ENCODE measurements around the gene SHF.
A peak's percentile ranks its signal among the peaks of the same experiment; 100 is the strongest.
"Not testable (repeated sequence)": the region's sequence is repeated elsewhere in the genome, so short reads cannot be mapped to it uniquely, and the experiment has no call there.

The SHF gene, protein sequence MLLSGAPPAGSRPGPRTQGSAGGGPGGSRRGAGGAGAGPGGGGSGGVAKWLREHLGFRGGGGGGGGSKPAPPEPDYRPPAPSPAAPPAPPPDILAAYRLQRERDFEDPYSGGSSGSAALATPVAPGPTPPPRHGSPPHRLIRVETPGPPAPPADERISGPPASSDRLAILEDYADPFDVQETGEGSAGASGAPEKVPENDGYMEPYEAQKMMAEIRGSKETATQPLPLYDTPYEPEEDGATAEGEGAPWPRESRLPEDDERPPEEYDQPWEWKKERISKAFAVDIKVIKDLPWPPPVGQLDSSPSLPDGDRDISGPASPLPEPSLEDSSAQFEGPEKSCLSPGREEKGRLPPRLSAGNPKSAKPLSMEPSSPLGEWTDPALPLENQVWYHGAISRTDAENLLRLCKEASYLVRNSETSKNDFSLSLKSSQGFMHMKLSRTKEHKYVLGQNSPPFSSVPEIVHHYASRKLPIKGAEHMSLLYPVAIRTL

DNA sequence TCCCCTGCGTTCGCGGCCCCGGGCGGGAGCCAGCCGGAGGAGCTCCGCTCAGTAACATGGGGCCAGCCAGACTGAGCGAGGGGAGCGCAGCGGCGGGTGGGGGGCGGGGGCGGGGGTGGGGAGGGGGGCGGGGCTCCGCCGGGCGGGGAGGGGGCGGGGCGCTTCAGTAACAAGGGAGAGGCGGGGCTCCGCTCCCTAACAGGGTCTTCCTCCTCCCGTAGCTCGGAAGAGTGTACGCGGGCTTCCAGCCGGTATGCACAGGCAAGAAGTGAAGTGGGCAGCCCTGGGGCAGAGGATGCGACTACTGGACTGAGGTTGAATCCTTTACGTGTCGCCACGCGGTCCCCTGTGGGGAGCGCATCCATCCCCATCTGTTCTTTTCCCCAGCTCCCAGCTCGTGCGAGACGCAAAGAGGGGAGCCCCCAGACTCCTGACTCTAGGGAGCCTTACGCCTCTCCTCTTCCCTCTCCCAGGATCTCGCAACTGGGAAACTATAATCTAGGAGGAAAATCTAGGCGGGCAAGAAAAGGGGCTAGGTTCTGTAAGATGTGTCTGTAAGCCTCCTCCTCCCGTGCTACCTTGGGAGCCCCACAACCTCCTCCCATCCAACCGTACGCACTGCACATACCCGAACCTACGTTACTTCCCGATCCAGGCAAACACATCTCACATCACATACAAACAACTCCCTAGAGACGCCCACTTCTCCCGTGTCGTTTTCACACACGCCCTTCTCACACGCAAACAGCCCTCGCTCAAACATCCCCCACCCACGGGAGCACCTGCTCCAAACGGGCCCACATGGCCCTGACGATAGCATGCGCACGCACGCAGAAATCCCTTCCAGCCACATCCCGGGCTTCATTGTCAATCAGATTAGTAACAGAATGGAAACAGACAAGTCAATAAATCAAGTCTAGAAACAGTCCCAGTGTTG is at the start of gene SHF:
TSS of gene SHF (minus strand) at position 73 of the 937 bp plus-strand sequence. CDS start at position 58, 15 bp downstream.
- H3K4me1 Mint-ChIP-seq = peaks cover 52% of the 10 kb centered on the region

DNA sequence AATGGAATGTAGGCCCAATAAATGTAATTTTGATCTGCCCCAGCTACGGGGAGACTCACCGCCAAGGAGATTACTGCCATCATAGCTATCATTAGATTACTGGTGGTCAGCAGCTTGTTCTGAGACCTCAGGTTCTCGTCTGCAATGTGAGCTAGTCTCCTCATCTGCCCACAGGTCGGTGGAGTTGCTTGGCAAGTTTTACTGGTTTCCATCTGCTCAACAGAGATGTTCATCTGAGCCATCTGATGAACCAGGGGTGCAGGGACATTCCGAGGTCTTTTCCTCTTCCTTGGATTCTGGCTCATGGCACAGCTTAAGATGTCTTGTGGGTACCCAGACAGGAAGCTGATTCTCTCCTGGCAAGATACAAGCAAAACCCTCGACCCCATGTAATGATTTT is 49.0 kb upstream of the SHF start:
- peaks cover 38% of the 10 kb centered on the region for H3K9me3 Mint-ChIP-seq
- H3K4me3 Mint-ChIP-seq; H3K36me3 Mint-ChIP-seq; H3K27ac Mint-ChIP-seq; DNase-seq (ENCODE audit: low spot score in 2 of 2); ATAC-seq; H3K4me1 Mint-ChIP-seq: not testable (repeated sequence)

More for the DNA sequence above, at the start of gene SHF:
- Mint-ChIP-seq H3K9me3 (no peaks in the 10 kb centered on the region), H3K27ac (peak within 1 kb of the TSS; percentile 97), H3K4me3 (peak within 1 kb of the TSS; percentile 88), H3K36me3 (peaks cover 21% of the 10 kb centered on the region)
- peak; percentile 82 for ATAC-seq
- DNase-seq (ENCODE audit: low spot score in 2 of 2) = peak; percentile 37 to 73

DNA sequence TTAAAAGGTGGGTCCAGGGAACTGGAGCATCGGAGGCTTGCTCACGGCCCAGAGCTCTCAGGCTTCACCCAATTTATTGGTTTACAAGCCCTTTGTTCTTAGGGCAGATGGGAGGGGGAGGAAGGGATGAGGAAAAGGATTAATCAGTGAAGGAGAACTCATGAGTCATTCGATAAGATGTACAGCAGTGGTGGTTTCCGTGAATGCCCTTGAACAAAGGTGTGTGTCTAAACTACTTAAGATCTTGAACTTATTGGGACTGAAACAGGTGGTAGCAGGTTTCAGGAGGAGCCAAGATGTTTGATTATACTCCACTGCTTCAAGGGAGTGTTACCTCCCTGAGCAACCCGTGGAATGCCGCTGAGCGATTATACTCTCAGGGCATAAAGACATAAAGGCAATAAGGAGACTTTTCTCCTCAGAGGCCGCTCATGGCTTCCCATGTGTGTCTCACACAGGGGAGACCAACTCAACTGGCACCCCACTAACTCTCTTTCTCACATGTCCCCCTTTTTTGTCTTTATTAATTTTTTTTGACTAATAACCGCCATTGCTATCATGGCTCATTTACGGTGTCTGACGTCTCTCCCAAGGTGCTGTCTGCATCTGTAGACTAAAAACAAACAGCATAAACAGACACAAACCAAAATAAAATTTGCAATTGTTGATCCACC is 46.9 kb upstream of the SHF start:
- DNase-seq (ENCODE audit: low spot score in 2 of 2) (no peak), ATAC-seq (no peak)
- no peak overlapping the region for H3K27ac Mint-ChIP-seq
- H3K36me3 Mint-ChIP-seq = no peaks in the 10 kb centered on the region
- H3K9me3 Mint-ChIP-seq = peaks cover 32% of the 10 kb centered on the region
- H3K4me1 Mint-ChIP-seq = no peaks in the 10 kb centered on the region
- no peak overlapping the region for H3K4me3 Mint-ChIP-seq

DNA sequence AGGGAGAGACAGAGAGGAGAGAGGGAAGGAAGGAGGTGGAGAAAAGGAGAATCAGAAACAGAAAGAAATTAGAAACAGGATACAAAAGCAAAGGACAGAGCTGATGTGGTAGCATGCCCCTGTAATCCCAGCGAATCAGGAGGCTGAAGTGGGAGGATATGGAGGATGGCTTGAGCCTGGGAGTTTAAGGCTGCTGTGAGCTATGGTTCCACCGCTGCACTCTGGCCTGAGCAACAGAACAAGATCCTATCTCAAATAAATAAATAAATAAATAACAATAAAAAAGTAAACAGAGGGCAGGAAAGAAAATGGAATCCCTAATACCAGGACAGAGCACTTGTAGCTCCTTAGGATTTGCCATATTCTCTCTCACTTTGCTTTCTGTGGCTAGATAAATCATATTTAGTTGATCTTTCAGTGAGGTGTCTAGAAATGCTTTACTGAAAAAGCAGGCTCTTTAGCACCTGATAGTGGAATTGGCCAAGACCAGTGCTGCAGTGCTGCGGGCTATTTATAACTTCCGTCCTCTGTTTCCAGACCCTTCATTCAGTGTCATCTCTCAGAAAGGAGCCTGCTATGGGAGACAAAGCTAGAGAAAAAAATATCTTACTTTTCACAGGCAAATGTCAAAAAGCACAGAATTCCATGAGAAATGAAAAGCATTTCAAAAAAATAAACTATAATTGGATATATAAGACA is 44.2 kb upstream of the SHF start:
- Mint-ChIP-seq H3K27ac (no peak overlapping the region), H3K9me3 (peaks cover 18% of the 10 kb centered on the region), H3K36me3 (no peaks in the 10 kb centered on the region), H3K4me1 (no peaks in the 10 kb centered on the region), H3K4me3 (no peak overlapping the region)
- ATAC-seq (no peak), DNase-seq (ENCODE audit: low spot score in 2 of 2) (no peak)

DNA sequence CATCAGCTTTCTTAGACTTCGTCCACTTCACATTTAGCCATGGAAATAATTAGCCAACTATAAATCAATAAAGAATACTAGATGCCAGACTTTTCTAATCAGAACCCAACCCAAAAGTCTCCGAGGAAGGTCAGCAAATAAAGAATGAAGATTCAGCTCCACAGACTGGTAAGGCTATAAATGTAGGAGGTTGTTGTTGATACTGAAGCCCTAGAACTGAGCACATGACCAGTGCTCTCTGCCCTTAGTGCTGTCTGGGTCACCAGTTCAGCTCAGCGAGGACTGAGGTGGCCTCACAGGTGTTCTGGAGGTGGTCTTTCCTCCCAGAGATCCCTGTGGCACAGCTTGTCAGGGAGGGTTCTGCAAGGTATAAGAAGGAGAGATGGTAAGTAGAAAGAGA is 43.4 kb upstream of the SHF start:
- no peak for ATAC-seq
- H3K36me3 Mint-ChIP-seq = no peaks in the 10 kb centered on the region
- no peaks in the 10 kb centered on the region for H3K4me1 Mint-ChIP-seq
- H3K27ac Mint-ChIP-seq = no peak overlapping the region
- no peak for DNase-seq (ENCODE audit: low spot score in 2 of 2)
- no peak overlapping the region for H3K4me3 Mint-ChIP-seq
- H3K9me3 Mint-ChIP-seq = peaks cover 16% of the 10 kb centered on the region

DNA sequence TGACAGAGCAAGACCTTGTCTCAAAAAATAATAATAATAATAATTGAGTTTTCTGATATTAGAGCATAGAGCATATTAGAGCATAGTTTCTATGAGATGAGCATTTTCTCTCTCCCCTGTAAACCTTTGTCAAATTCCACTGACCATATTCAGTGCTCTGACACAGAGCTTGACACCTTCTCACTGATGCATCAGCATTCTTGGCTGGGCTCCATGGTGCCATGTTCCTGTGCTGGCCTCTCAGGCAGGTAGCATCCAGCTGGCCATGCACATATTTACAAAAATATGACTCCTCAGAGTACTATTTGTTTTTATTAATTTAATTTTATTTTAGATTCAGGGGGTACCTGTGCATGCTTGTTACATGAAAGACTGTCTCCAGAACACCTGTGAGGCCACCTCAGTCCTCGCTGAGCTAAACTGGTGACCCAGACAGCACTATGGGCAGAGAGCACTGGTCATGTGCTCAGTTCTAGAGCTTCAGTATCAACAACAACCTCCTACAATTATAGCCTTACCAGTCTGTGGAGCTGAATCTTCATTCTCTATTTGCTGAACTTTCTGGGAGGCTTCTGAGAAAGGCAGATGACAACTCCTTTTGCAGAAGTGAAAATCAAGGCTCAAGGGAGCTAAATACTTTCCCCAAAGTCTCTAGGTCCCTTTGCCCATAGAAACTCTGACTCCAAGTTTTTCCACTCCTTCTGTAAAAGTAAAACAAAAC is 42.6 kb upstream of the SHF start:
- DNase-seq (ENCODE audit: low spot score in 2 of 2) (no peak), ATAC-seq (no peak)
- Mint-ChIP-seq H3K9me3 (peaks cover 13% of the 10 kb centered on the region), H3K4me3 (no peak overlapping the region), H3K4me1 (no peaks in the 10 kb centered on the region), H3K36me3 (no peaks in the 10 kb centered on the region), H3K27ac (no peak overlapping the region)

DNA sequence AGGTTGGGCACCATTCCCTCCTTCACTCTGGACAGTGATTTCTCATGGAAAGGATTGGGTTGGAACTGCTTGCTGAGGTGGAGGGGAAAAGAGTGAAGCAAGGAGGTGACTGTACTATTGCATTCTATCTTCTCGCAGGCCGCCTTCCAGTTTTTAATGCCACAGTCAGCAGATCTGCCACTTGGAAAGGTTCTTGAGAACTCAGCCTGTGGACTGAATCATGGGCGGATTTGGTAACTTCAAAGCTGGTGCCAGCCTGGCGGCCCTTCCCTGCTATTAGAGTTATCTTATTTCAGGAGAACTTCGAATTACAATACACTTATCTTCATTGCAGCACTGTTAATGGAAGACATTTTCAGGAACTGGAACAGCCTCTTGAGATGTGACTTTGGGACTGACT is 41.2 kb upstream of the SHF start:
- no peaks in the 10 kb centered on the region for H3K36me3 Mint-ChIP-seq
- H3K4me1 Mint-ChIP-seq = no peaks in the 10 kb centered on the region
- no peak overlapping the region for H3K27ac Mint-ChIP-seq
- no peak for DNase-seq (ENCODE audit: low spot score in 2 of 2)
- no peak for ATAC-seq
- no peak overlapping the region for H3K4me3 Mint-ChIP-seq
- peaks cover 4% of the 10 kb centered on the region for H3K9me3 Mint-ChIP-seq

DNA sequence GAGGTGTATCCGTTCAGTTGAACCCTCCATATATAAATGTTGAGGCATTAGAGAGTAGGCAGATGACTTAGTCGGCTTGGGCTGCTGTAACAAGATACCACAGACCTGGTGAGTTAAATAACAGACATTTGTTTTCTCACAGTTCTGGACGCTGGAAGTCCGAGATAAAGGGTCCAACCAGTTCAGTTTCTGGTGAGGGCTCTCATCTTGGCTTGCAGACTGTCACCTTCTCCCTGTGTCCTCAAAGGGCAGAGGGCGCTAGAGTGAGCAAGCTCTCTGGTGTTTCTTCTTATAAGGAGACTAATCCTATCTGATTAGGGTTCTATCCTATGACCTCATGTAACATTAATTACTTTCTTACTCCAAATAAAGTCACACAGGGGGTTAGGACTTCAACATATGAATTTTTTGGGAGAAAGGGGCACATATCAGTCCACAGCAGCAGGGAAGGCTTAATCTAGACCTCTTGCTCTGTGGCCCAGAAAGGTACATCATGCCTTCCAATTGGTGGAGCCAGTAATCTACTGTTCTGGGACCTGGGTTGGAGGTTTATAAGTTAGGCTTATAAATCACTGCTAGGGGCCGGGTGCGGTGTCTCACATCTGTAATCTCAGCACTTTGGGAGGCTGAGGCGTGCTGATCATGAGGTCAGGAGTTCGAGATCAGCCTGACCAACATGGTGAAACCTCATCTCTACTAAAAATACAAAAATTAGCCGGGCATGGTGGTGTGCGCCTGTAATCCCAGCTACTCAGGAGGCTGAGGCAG is 37.9 kb upstream of the SHF start:
- no peaks in the 10 kb centered on the region for H3K36me3 Mint-ChIP-seq
- no peak overlapping the region for H3K4me3 Mint-ChIP-seq
- H3K4me1 Mint-ChIP-seq = no peaks in the 10 kb centered on the region
- no peaks in the 10 kb centered on the region for H3K9me3 Mint-ChIP-seq
- H3K27ac Mint-ChIP-seq = no peak overlapping the region
- DNase-seq (ENCODE audit: low spot score in 2 of 2) (no peak), ATAC-seq (no peak)

DNA sequence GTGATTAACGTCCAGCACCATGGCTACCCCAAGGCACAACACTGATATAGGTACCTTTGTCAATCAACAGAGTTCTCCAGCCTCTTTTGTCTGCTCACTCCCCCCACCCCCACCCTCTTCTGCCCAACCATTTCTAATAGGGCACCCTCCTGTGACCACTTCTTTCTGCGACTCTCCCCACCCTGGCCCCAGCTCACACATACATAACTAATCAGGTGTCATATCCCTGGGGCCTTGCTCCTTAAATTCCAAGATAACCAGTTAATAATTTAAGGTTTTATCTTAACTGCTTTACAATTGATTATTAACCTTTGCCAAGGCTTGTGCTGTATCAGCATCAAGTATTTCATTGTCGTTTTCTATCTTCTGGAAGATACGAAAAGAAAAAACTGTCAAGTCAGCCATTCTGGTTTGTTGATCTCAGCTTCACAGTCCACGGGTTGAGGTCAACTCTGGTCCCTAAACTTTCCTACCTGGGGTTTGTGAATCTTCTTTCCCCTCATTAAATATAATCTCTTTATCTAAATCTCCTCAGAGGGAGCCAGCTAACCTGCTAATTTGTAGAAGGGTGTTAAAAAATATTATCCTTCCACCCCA is 37.0 kb upstream of the SHF start:
- no peaks in the 10 kb centered on the region for H3K4me1 Mint-ChIP-seq
- H3K4me3 Mint-ChIP-seq = no peak overlapping the region
- ATAC-seq = no peak
- H3K9me3 Mint-ChIP-seq = no peaks in the 10 kb centered on the region
- no peak for DNase-seq (ENCODE audit: low spot score in 2 of 2)
- no peaks in the 10 kb centered on the region for H3K36me3 Mint-ChIP-seq
- no peak overlapping the region for H3K27ac Mint-ChIP-seq

DNA sequence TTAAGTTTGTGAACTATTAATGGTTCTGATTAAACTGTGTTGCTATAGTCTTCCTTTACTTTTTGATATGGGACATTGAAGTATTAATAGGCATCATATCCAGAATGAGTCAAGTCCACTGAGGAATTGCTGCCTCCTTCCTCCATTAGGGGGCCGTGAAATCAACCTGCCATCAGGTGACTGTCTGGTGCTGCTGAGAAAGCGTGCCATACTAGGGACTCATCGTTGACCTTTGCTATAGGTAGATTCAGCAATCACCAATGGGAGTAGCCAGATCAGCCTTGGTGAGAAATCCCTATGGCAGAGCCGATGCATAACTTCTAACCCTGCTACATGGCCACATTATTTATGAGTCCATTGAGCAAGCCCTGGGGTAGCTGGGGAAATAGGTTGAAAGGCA is 34.2 kb upstream of the SHF start:
- H3K27ac Mint-ChIP-seq = no peak overlapping the region
- no peaks in the 10 kb centered on the region for H3K9me3 Mint-ChIP-seq

DNA sequence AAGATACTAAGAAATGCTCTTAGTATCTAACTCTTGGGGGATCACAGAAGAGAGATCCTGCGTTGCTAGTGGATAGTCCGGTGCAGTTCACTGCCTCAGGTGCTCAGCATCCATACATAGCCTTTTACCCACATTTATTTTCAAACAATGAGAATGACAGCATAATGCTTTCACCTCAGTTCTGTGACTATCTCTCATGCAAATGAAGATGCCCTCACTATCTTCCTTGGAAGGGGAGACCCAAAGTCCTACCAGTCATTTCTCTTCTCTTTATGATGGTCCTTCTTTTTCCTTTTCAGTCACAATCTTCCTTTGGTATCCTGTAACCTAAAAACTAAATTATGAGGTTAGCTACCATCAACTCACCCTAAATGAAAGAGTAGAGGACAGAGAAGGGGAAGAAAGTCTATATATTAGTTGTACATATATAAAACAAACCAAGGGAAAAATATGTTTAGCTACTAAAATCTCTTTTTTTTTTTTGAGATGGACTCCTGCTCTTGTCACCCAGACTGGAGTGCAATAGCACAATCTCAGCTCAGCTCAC is 33.4 kb upstream of the SHF start:
- peak; percentile 75 for ATAC-seq
- H3K4me1 Mint-ChIP-seq = no peaks in the 10 kb centered on the region
- no peak overlapping the region for H3K4me3 Mint-ChIP-seq
- H3K9me3 Mint-ChIP-seq = no peaks in the 10 kb centered on the region
- no peaks in the 10 kb centered on the region for H3K36me3 Mint-ChIP-seq
- no peak overlapping the region for H3K27ac Mint-ChIP-seq
- DNase-seq (ENCODE audit: low spot score in 2 of 2) = no peak

More for the DNA sequence above, 34.2 kb upstream of the SHF start:
- Mint-ChIP-seq H3K36me3 (no peaks in the 10 kb centered on the region), H3K4me3 (no peak overlapping the region), H3K4me1 (no peaks in the 10 kb centered on the region)
- no peak for ATAC-seq
- DNase-seq (ENCODE audit: low spot score in 2 of 2) = no peak

DNA sequence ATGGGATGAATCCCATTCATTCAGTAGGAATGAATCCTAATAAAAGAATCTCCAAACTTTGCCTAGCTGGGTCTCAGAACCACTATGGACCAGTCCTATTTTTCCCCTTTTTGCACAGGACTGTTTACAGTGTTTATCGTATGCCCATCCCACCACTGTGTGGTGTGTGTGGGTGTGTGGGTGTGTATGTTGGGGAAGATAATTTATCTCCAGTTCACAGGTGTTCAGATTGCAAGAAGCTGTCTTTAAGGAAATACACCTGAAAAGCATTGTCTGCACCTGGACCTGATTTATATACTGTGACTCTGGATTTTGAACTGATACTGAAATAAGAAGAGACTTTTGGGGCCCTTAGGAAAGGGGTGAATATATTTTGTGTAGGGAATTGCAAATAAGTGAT is 24.7 kb upstream of the SHF start:
- H3K9me3 Mint-ChIP-seq = no peaks in the 10 kb centered on the region
- H3K4me1 Mint-ChIP-seq = no peaks in the 10 kb centered on the region
- H3K36me3 Mint-ChIP-seq = no peaks in the 10 kb centered on the region

DNA sequence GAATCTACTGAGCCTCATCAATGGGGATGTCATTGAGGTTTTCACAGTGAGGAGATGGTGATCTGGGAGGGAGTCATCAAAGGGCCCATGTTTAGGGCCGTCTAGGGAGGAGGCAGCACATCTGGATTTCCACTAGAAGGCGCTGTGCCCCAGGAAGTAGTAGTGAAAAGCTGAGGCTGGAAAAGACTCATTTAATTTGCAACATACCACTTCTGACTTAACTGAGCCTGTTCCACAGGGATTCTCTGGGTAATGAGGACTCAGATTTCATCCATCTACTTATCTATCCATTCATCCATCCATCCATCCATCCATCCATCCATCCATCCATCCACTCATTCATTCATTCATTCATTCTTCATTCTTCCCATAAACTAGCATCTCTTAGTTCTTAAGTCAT is 17.4 kb upstream of the SHF start:
- no peaks in the 10 kb centered on the region for H3K4me1 Mint-ChIP-seq
- no peak overlapping the region for H3K27ac Mint-ChIP-seq
- no peak overlapping the region for H3K4me3 Mint-ChIP-seq
- peak; percentile 77 for ATAC-seq
- DNase-seq (ENCODE audit: low spot score in 2 of 2) = peak; percentile 42 to 75
- H3K9me3 Mint-ChIP-seq = no peaks in the 10 kb centered on the region
- H3K36me3 Mint-ChIP-seq = no peaks in the 10 kb centered on the region

More for the DNA sequence above, 24.7 kb upstream of the SHF start:
- Mint-ChIP-seq H3K4me3 (no peak overlapping the region), H3K27ac (no peak overlapping the region)
- no peak for ATAC-seq
- DNase-seq (ENCODE audit: low spot score in 2 of 2) = no peak
